CD4-positive, alpha-beta T cell treated with Interleukin-15 for 1 hour (primary cell): ENCODE data around the gene SMIM12.

ENCODE experiments used
- DNase-seq: peaks from one replicate; pipeline ENCODE4 v3.0.0-alpha.2; 2020

Gene SMIM12, protein sequence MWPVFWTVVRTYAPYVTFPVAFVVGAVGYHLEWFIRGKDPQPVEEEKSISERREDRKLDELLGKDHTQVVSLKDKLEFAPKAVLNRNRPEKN

DNA sequence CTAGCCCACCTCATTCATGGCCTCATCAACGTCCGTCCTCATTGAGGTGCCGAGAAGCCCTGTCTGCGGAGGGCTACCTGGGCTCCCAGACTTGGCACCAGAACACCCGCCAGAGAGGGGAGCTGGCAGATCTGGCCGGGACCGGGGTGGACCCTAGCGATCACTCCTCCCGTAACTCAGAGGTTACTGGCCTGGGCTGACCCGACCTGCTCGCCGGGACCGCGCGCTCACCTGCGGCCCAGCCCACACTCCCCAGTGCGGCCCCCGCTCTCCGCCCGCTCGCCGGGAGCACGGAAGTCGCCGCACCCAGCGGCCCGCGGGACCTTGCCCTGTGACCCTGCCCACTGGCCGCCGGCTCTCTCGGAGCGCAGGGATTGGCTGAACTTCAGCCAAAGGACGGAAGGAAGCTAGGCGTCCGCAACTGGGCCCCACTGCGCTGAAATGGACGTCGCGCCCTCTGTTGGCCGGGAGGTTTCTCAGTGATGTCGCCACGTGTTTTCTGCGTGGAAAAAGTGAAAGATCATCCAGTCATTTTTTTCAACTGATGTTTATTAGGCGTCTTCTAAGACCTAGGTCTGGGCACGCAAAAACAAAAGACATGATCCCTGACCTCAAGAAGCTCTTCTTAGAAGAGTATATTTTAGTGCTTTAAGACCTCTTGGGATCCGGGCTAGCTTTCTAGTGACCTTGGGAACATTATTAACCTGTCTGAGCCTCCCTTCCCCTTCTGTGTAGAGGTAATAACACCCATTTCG, at the start of gene SMIM12:
Gene SMIM12 (minus strand): TSS at position 304 of the 755 bp plus-strand sequence. CDS start 3,772 bp downstream, outside the sequence.
- peak; percentile 92 for DNase-seq

DNA sequence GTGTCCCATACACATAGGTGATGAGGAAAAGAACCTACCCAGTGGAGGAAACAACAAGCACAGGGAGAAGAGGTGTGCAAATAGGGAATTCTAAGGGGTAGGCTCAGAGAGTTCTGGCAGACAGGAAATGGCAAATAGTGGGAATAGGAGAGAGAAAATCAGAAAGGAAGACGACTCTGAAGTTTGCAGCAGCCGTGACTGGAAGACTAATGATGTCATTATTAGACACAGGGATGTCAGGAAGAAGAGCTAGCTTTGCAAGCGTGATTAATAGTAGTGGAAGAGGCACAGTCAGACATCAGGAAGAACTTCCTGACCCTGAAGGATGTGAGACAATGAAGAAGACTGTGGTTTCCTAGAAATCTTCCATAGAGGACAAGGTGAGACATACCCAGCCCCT, 48.8 kb upstream of the SMIM12 start:
- DNase-seq, result no peak

DNA sequence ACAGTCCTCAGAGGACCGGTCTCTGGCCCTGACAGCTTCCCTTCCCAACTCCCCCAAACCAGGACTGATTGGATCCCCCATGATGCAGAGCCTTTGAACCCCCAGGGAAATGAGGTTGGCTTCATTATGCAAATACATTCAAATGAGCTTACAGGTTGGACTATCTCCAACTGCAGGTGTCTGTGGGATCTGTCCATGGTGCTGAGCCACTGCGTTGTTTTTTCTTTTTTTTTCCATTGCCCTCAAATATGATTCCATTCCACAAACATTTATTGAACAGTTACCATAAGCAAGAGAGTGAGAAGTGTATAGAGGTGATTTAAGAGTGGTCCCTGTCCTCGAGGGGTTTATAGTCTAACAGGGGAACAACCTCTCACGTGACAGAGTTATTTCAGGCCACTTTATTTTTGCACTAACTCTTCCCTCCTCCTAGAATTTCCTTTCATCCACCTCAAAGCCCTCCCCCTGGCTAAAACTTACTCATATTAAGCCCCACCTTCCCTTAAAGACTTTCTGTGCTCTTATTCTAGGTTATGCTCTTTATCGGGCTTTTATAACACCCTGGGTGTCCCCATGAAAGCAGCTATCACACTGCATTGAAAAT, 48.0 kb upstream of the SMIM12 start:
- DNase-seq, result no peak

DNA sequence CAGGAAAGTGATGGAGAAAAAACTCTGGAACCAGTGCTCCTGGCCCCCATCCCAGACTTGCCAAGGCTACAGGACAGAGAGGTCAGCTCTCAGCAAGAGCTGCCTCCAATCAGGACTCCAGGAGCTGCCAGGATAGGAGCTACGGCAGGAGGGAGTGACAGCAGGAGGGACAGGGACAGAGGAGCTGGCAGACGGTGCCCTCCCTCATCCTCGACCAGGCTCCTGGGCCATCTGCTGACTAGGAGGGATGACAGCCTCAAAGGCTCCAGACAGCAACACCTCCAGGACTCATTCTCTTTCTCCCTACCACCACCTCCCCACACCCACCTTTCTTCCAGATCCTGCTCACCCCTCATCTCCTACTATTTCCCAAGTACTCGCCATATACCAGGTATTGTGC, 47.2 kb upstream of the SMIM12 start:
- DNase-seq, result no peak

DNA sequence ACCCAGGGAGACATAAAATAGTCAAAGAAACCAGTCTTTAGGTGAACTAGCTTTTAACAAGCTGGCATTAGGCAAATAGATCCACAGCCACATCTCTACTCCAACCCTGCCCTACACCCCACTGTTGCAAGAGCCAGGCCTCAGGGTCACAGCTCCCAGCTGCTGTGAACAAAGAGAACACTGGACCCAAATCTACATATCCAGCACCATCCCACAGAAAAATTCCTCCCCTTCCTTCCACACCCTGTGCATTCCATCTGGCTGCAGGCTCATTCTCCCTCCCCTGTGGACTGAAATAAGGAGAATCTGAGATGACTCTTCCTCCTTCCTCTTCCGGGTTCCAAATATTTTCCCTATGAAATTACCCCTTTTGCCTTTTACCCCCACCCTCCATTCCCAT, 46.7 kb upstream of the SMIM12 start:
- DNase-seq, result no peak

DNA sequence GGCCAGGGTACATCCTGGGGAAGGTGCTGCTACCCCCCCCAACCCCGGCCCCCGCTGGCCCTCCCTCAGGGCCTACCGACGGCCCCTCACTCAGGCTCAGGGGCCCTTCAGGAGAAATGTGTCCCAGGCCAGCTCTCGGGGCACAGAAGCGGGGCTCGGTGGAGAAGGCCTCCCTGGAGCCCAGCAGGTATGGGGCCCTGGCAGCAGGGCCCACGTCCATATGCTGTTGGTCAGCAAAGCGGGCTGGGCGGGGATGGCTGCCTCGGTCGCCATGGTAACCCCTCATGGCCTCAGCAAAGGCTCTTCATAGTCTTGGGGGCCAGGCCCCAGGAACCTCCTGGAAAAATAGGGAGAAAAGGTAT, 45.5 kb upstream of the SMIM12 start:
- no peak for DNase-seq

GRCh38 chr1:34904236-34905097, 44.9 kb upstream of the SMIM12 start:
- no peak for DNase-seq

- DNase-seq, result no peak
Measured at GRCh38 chr1:34901919-34902318, 42.4 kb upstream of the SMIM12 start.

- DNase-seq, result no peak
Measured at GRCh38 chr1:34900775-34901502, 41.4 kb upstream of the SMIM12 start.

- DNase-seq, result no peak
Measured at GRCh38 chr1:34899906-34900305, 40.4 kb upstream of the SMIM12 start.

DNA sequence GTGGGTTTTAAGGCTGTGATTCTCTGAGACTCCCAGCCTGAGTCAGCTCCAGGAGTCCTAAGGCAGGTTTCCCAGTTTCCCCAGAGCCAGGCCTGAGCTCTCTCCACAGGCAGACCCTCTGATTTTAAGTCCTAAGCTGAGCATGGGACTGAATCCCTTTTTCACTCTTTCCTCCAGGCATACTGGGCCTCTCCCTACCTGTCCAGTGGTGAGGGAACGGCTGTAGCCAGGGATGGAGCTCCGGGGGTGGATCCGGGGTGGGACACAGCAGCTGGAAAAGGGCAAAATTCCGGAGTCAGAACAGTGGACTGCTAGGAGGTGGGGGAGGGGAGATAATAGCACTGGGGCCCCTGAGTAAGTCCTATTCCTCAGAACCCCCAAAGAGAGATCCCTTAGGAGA, 39.9 kb upstream of the SMIM12 start:
- no peak for DNase-seq

DNA sequence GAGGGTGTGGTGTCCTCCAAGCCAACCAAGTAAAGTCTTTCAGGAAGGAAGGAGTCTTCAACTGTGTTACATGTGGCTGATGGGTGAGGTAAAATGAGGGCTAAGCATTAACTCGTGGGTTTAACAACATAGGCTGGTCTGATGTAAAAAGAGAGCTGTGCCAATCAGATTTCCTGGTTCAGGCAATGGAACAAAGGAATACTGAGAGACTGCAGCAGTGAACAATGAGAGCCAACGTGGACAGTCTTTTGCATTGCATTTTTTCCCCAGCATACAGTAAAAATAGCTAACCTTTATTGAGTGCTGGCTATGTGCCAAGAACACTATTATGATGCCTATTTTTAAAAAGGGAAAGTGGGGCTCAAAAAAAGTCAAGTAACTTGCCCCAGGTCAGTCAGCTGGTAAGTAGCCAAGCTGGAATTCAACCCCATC, 38.8 kb upstream of the SMIM12 start:
- DNase-seq, result no peak

DNA sequence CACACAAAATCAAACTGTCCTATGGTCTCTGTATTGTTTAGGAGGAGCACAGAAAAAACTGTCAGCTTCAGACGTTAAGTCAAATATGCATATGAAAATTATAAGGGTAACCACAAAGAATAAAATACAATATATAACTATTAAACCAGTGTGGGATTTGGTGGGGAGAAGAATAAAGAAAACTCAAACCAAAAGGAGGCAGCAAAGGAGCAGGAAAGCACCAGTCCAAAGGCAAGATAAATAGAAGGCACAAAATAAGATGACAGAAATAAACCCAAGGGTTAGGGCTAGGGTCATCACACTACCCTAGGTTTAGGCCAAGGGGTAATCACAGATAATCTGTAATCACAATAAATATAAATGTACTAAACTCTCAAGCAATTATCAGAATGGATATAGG, 37.1 kb upstream of the SMIM12 start:
- no peak for DNase-seq

DNA sequence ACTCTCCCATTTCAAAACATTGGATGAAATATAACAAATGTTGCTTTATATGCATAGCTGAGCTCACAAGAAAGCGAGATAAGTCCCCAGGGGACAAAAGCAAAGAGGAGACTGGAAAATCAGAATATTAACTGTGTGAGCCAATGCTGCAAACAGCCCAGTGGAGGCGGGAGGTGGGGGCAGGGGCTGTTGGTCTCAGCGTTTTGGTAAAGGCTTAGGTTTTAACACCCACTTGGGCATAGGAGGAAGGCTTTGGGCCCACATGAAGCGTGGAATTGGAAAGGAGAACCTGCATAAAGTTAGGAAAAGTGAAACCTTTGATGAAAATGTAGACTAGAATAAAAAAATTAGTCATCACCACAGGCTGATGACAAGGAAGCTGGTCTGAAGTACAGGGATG, 30.2 kb upstream of the SMIM12 start:
- DNase-seq, result no peak

GRCh38 chr1:34887593-34887992, 28.0 kb upstream of the SMIM12 start:
- no peak for DNase-seq

GRCh38 chr1:34885405-34886247, 26.1 kb upstream of the SMIM12 start:
- no peak for DNase-seq

DNA sequence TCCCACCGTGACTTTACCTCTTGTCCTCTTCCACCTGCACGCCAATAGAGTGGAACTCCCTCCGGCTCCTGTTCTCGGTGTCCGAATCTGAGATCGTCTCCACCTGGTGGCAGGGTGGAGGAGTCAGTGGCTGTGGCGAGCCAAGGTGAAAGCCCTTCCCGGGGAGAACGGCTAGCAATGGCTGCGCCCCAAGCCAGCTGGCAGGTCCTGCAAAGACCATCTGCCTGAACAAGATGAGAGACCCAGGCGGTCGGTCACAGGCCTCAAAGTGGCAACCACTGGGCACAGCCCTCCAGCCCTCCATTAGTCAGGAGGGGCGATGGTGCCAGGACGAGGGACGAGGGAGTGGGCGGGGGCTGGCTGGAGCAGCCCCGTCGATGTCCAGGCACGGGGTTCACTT, 25.4 kb upstream of the SMIM12 start:
- DNase-seq, result no peak

GRCh38 chr1:34884536-34884935, 25.0 kb upstream of the SMIM12 start:
- DNase-seq, result no peak

- DNase-seq, result no peak
Measured at GRCh38 chr1:34879230-34879629, 19.7 kb upstream of the SMIM12 start.

GRCh38 chr1:34876406-34876805, 16.9 kb upstream of the SMIM12 start:
- no peak for DNase-seq

DNA sequence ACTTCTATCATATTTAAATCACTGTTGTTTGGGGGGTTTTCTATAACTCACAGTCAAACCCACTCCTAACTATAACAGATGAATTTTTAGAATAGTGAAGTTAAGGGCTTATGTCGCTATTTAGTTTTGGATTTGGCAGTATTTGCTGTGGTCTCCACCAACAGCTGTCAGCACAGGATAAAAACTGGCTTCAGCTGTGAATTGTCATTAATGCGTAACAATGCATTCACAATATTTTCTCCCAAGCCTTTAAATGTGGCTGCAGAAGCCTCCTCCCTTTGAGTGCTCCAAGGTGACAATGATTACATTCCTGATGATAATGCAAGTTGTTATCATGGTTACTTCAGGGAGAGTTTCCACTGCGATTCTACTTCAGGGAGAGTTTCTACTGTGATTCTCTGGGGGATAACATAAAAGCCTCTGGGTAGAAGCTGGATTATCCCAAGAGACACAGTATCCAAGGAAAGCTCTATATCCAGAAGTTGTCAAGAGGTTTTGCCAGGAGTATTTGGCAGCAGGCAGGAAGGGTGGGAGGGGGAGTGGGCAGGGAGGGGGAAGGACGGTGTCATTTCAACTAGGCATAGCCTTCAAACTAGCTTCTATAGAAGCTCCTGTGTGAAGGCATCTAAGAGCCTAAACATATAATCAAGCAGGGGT, 14.9 kb upstream of the SMIM12 start:
- DNase-seq, result no peak

GRCh38 chr1:34872133-34872503, 12.6 kb upstream of the SMIM12 start:
- no peak for DNase-seq
